Measurements from ENCODE around the gene CDX2.

CDX2 gene

GRCh38 chr13:28002886-28003698, 34.0 kb upstream of the CDX2 start:
- no peak for TF ChIP-seq ZNF274 (IDR thresholded peaks at IDR 0.05; ENCODE audit: low read depth, low read length)
- TF ChIP-seq SUZ12 (IDR thresholded peaks at IDR 0.05; ENCODE audit: extremely low read depth, insufficient read depth, insufficient read length), result no peak
- TF ChIP-seq YY1 (IDR thresholded peaks at IDR 0.05; ENCODE audit: insufficient read depth, insufficient read length), result no peak
- Histone ChIP-seq H3K9ac (ENCODE audit: insufficient read length, low read depth) (no peak overlapping the region), H3K27me3 (ENCODE audit: insufficient read depth, insufficient read length) (no peaks in the 10 kb centered on the region), H3K4me1 (ENCODE audit: insufficient read depth, insufficient read length) (peaks cover 4% of the 10 kb centered on the region), H3K4me3 (ENCODE audit: insufficient read length, low read depth) (no peak overlapping the region), H3K36me3 (ENCODE audit: insufficient read depth, insufficient read length, low read length) (no peaks in the 10 kb centered on the region), H3K9me3 (ENCODE audit: insufficient read depth, low read length) (no peaks in the 10 kb centered on the region)
- DNase-seq (ENCODE audit: low read depth, low spot score), result no peak

GRCh38 chr13:28001837-28002473, 32.8 kb upstream of the CDX2 start:
- no peak for DNase-seq (ENCODE audit: low read depth, low spot score)
- Histone ChIP-seq H3K9ac (ENCODE audit: insufficient read length, low read depth) (no peak overlapping the region), H3K9me3 (ENCODE audit: insufficient read depth, low read length) (no peaks in the 10 kb centered on the region), H3K4me1 (ENCODE audit: insufficient read depth, insufficient read length) (peaks cover 4% of the 10 kb centered on the region), H3K27me3 (ENCODE audit: insufficient read depth, insufficient read length) (peaks cover 4% of the 10 kb centered on the region), H3K4me3 (ENCODE audit: insufficient read length, low read depth) (no peak overlapping the region), H3K36me3 (ENCODE audit: insufficient read depth, insufficient read length, low read length) (no peaks in the 10 kb centered on the region)
- no peak for TF ChIP-seq SUZ12 (IDR thresholded peaks at IDR 0.05; ENCODE audit: extremely low read depth, insufficient read depth, insufficient read length)
- no peak for TF ChIP-seq YY1 (IDR thresholded peaks at IDR 0.05; ENCODE audit: insufficient read depth, insufficient read length)
- no peak for TF ChIP-seq ZNF274 (IDR thresholded peaks at IDR 0.05; ENCODE audit: low read depth, low read length)

- Histone ChIP-seq H3K36me3 (ENCODE audit: insufficient read depth, insufficient read length, low read length) (no peaks in the 10 kb centered on the region), H3K27me3 (ENCODE audit: insufficient read depth, insufficient read length) (peaks cover 11% of the 10 kb centered on the region), H3K9ac (ENCODE audit: insufficient read length, low read depth) (no peak overlapping the region), H3K4me1 (ENCODE audit: insufficient read depth, insufficient read length) (peaks cover 4% of the 10 kb centered on the region), H3K9me3 (ENCODE audit: insufficient read depth, low read length) (no peaks in the 10 kb centered on the region), H3K4me3 (ENCODE audit: insufficient read length, low read depth) (no peak overlapping the region)
- TF ChIP-seq ZNF274 (IDR thresholded peaks at IDR 0.05; ENCODE audit: low read depth, low read length) (no peak), SUZ12 (IDR thresholded peaks at IDR 0.05; ENCODE audit: extremely low read depth, insufficient read depth, insufficient read length) (no peak), YY1 (IDR thresholded peaks at IDR 0.05; ENCODE audit: insufficient read depth, insufficient read length) (no peak)
- DNase-seq (ENCODE audit: low read depth, low spot score), result no peak
Observed at GRCh38 chr13:28001049-28001448, 31.9 kb upstream of the CDX2 start.

GRCh38 chr13:28000567-28000966, 31.5 kb upstream of the CDX2 start:
- Histone ChIP-seq H3K9ac (ENCODE audit: insufficient read length, low read depth) (no peak overlapping the region), H3K27me3 (ENCODE audit: insufficient read depth, insufficient read length) (peaks cover 11% of the 10 kb centered on the region), H3K9me3 (ENCODE audit: insufficient read depth, low read length) (no peaks in the 10 kb centered on the region), H3K36me3 (ENCODE audit: insufficient read depth, insufficient read length, low read length) (no peaks in the 10 kb centered on the region), H3K4me3 (ENCODE audit: insufficient read length, low read depth) (no peak overlapping the region), H3K4me1 (ENCODE audit: insufficient read depth, insufficient read length) (peaks cover 4% of the 10 kb centered on the region)
- no peak for TF ChIP-seq ZNF274 (IDR thresholded peaks at IDR 0.05; ENCODE audit: low read depth, low read length)
- TF ChIP-seq YY1 (IDR thresholded peaks at IDR 0.05; ENCODE audit: insufficient read depth, insufficient read length), result no peak
- no peak for TF ChIP-seq SUZ12 (IDR thresholded peaks at IDR 0.05; ENCODE audit: extremely low read depth, insufficient read depth, insufficient read length)
- DNase-seq (ENCODE audit: low read depth, low spot score), result no peak

- no peak for DNase-seq (ENCODE audit: low read depth, low spot score)
- Histone ChIP-seq H3K9ac (ENCODE audit: insufficient read length, low read depth) (no peak overlapping the region), H3K27me3 (ENCODE audit: insufficient read depth, insufficient read length) (peaks cover 11% of the 10 kb centered on the region), H3K4me1 (ENCODE audit: insufficient read depth, insufficient read length) (peaks cover 4% of the 10 kb centered on the region), H3K36me3 (ENCODE audit: insufficient read depth, insufficient read length, low read length) (no peaks in the 10 kb centered on the region), H3K4me3 (ENCODE audit: insufficient read length, low read depth) (no peak overlapping the region), H3K9me3 (ENCODE audit: insufficient read depth, low read length) (no peaks in the 10 kb centered on the region)
- TF ChIP-seq ZNF274 (IDR thresholded peaks at IDR 0.05; ENCODE audit: low read depth, low read length) (no peak), YY1 (IDR thresholded peaks at IDR 0.05; ENCODE audit: insufficient read depth, insufficient read length) (no peak), SUZ12 (IDR thresholded peaks at IDR 0.05; ENCODE audit: extremely low read depth, insufficient read depth, insufficient read length) (no peak)
Observed at GRCh38 chr13:27997904-27998522, 28.9 kb upstream of the CDX2 start.

- no peaks in the 10 kb centered on the region for H3K4me1 ChIP-seq (ENCODE audit: insufficient read depth, insufficient read length)
- TF ChIP-seq YY1 (IDR thresholded peaks at IDR 0.05; ENCODE audit: insufficient read depth, insufficient read length), result no peak
- no peak for TF ChIP-seq SUZ12 (IDR thresholded peaks at IDR 0.05; ENCODE audit: extremely low read depth, insufficient read depth, insufficient read length)
- no peak for TF ChIP-seq ZNF274 (IDR thresholded peaks at IDR 0.05; ENCODE audit: low read depth, low read length)
- DNase-seq (ENCODE audit: low read depth, low spot score), result no peak
- H3K36me3 ChIP-seq (ENCODE audit: insufficient read depth, insufficient read length, low read length), result no peaks in the 10 kb centered on the region
- H3K27me3 ChIP-seq (ENCODE audit: insufficient read depth, insufficient read length), result peaks cover 45% of the 10 kb centered on the region
- no peak overlapping the region for H3K4me3 ChIP-seq (ENCODE audit: insufficient read length, low read depth)
- no peak overlapping the region for H3K9ac ChIP-seq (ENCODE audit: insufficient read length, low read depth)
- no peaks in the 10 kb centered on the region for H3K9me3 ChIP-seq (ENCODE audit: insufficient read depth, low read length)
Observed at GRCh38 chr13:27991881-27992280, 22.8 kb upstream of the CDX2 start.

GRCh38 chr13:27988520-27988919, 19.4 kb upstream of the CDX2 start, which contains the start of gene URAD:
Gene URAD (minus strand): TSS chr13:27988693. CDS start chr13:27988637, 56 bp downstream.
- H3K9ac ChIP-seq (ENCODE audit: insufficient read length, low read depth), result no peak within 1 kb of the TSS
- H3K27me3 ChIP-seq (ENCODE audit: insufficient read depth, insufficient read length), result peaks cover 71% of the 10 kb centered on the region
- H3K36me3 ChIP-seq (ENCODE audit: insufficient read depth, insufficient read length, low read length), result no peaks in the 10 kb centered on the region
- no peak within 1 kb of the TSS for H3K4me3 ChIP-seq (ENCODE audit: insufficient read length, low read depth)
- H3K9me3 ChIP-seq (ENCODE audit: insufficient read depth, low read length), result no peaks in the 10 kb centered on the region
- no peak for DNase-seq (ENCODE audit: low read depth, low spot score)
- no peaks in the 10 kb centered on the region for H3K4me1 ChIP-seq (ENCODE audit: insufficient read depth, insufficient read length)
- TF ChIP-seq YY1 (IDR thresholded peaks at IDR 0.05; ENCODE audit: insufficient read depth, insufficient read length) (no peak), SUZ12 (IDR thresholded peaks at IDR 0.05; ENCODE audit: extremely low read depth, insufficient read depth, insufficient read length) (no peak), ZNF274 (IDR thresholded peaks at IDR 0.05; ENCODE audit: low read depth, low read length) (no peak)

Measured in NT2/D1 (cell line).